Activated CD4-positive, alpha-beta T cell treated with anti-CD3 and anti-CD28 coated beads, Interleukin-2, amount 50 U/mL, for 48 hours (primary cell): ENCODE results near the gene TTC33.
"Not testable (repeated sequence)": the region's sequence is repeated elsewhere in the genome, so short reads cannot be mapped to it uniquely, and the experiment has no call there.

Experiments used
- DNase-seq, 2 experiments: peaks; one replicate each; pipeline ENCODE4 v3.0.0-alpha.2; 2020

TTC33 gene

DNA sequence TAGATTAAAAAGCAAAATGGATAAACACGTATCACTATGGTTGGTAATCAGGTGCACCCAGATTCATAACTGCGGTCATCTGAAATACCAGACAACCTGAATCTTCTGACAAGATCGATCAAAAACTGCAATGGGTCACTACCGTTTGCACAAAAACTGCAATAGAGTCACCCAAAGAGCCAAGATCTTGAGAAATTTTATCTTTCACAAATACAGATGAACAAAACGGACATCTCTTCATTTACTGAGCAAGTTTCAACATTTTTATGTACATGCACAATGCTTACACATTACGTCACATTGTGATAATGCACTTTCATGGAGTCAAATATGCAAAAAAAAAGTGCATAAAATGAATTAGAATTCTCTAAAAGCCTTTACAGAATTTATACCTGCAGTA is 23.8 kb upstream of the TTC33 start:
- no peak for DNase-seq

DNA sequence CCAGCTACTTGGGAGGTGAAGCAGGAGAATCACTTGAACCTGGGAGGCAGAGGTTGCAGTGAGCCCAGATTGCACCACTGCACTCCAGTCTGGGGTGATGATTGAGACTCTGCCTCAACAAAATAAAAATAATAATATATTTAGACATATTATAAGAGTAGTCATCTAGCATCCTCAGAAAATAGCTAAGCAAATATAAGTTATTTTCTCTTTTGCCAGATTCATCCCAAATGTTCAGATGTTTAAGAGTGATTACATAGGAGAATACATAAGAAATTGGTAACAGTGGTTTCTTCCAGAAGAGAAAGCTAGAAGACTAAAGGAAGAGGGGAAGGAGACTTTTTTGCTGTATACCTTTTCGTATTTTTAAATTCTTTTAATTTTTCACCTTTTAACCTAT is 22.4 kb upstream of the TTC33 start:
- no peak for DNase-seq

DNA sequence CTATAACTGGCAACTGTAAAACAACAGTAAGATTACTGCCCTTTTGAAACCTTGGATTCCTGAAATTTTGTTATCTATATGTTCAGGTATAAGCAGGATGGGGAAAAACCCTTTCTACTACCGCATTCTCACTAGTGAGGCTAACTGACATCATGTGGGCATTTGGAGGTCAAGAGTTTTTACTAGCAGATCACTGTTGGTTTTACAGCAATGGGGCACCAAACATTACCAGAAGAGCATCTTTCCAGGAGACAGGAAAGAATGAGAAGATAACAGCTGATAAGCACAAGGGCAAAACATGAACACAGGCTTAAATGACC is 20.9 kb upstream of the TTC33 start:
- no peak for DNase-seq

DNA sequence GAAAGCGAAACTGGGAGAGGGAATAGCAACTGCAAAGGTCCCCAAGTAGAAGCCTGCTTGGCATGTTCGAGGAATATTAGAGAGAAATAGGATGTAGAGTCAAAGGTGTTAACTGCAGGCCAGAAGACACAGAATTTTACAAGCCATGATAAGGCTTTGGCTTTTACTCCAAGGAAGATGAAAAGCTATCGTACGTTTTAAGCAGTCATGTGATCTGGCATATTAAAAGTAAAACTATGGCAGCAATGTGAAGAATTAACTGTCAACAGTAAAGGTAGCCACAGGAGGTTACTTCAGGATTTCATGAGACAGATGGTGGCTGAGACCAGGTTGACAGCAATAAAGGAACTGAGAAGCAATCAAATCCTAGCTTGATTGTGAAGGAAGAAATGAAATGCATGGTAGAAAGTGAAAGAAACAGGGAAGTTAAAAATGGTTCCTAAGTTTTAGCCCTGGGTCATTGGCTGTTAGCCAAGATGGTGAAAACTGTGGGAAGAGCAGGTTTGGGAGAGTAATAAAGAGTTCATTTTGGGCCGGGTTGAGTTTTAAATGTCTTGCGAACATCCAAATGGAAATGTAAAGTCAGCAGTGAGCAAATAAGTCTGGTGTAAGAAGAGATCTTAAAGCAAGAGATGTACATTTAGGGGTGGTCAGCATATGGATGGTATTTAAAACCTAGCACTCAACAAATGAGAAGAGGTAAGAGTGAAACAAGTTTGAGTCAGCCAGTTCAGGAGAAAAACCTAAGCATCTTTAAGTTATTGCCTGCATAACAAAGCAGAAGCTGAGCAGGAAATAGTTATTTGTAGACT is 20.3 kb upstream of the TTC33 start:
- DNase-seq, result no peak

- no peak for DNase-seq
Measured at GRCh38 chr5:40775085-40775845, 19.5 kb upstream of the TTC33 start.

DNA sequence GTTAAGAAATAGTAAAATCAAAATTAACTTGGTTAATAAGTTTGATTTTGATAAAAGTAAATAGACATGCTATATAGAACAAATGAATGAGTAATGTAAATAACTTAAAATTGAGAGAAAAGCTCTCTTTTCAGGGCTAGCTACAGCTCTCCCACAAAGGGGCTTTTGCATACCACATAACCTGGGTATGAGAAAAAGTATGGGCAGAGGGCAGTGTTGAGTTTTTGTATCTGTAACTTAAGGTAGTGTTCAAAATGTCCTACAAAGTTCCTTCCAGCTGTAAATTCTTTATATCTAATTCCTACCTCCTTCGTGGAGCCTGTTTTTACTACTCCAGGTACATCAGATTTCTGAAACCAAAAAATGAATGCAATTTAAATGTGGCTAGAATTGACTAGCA is 18.9 kb upstream of the TTC33 start:
- no peak for DNase-seq

DNA sequence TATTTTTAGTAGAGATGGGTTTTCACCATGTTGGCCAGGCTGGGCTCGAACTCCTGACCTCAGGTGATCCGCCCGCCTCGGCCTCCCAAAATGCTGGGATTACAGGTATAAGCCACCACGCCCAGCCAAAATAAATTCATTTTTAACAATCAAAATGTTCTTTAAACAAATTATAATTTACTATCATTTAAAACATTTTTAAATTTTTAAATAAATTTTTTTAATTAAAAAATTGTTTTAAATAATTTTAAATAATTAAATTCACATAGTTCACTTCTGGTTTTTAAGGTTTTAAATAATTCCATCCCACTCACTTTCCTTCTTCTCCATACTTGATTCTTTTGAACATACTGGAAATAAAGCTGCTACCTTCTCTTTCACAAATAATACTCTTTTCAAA is 15.0 kb upstream of the TTC33 start:
- no peak for DNase-seq

DNA sequence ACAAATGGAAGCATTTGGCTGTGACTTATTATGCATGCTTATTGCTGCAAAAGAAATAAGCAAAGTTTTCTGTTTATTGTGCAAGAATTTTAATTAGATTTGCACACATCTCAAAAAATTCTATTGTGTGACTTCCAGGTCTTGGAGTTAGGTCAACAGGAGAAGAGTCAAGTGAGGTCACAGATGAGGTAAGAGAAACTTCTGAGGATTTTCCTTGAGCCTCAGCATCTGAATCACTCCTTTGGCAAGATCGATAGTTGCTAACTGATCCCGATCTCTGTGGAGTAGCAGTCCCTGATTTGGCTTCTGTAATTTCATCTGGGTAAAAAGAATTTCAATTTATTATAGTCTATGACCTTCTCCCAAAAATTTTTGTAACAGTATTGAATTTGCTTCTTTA is 6.9 kb upstream of the TTC33 start:
- no peak for DNase-seq

- no peak for DNase-seq
Measured at GRCh38 chr5:40757400-40757799, 1.6 kb upstream of the TTC33 start.

- DNase-seq, result peak; percentile 66 to 75
Measured at GRCh38 chr5:40755093-40755406, 711 bp downstream of the TTC33 start.

GRCh38 chr5:40754381-40755092 is 1.2 kb downstream of the TTC33 start:
- DNase-seq, result no peak

GRCh38 chr5:40746703-40747102 is 9.1 kb downstream of the TTC33 start:
- DNase-seq, result no peak

- no peak for DNase-seq
Measured at GRCh38 chr5:40743771-40744170, 12.0 kb downstream of the TTC33 start.

DNA sequence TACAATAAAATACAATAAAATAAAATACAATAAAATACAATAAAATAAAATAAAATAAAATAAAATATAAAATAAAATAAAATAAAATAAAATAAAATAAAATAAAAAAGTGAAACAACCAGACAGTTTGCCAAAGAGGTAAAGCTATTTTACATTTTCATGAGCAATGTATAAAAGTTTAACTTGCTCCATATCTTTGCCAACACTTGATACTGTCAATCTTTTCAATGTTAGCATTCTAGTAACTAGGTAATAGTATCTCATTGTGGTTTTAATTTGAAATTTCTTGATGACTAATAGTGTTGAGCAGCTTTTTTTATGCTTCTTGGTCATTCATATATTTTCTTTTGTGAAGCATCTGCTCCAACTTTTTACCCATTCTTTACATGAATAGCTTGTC is 17.3 kb downstream of the TTC33 start:
- DNase-seq, result no peak

DNA sequence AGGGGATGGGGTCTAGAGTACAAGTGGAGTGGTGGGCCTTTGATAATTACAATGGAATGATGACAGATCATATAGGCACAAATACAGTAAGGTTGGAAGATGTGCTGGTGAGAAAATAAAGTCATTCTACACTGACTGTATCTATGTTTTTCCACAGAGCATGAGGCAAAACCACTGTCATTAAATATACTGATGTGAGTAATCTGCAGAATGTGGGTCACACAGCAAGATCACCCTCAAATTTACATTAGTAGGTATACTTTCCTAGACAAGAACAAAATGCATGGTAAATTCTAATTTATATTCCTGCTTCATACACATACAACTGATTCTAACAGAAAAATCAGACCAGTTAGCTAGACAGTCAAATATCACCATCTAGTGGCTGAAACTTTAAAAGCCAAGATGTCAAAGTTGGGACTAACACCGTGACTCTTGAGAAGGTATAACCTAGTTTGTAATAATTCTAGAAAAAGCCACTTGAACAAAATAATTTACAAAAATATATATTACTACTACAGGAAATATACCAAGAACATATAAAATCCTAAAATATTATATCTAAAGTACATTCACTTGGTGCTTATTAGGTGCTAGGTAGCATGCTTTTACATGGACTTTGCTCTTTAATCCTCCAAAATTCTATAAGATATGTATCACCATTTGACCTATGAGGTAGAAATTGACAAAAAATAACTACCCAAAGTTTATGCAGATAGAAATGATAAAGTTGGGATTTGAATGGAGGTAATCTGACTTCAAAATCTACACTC is 19.5 kb downstream of the TTC33 start:
- DNase-seq, result no peak

DNA sequence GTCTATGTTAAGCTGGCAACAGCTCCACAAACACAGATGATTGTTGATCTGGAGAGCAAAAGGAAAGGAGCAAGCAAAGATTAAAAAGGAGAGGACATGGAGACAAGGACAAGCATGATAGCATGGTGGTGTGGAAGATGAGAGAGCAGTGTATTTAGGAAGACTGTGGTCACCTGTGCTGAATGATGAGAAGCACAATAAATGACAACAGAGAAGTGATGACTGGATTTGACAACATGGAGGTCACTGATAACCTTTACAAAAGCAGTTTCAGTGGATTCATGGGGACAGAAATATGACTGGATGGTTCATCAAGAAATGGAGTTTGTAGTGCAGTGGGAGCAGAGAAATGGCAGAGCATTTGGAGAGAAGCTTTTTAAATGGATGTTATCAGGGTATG is 20.2 kb downstream of the TTC33 start:
- DNase-seq, result no peak

DNA sequence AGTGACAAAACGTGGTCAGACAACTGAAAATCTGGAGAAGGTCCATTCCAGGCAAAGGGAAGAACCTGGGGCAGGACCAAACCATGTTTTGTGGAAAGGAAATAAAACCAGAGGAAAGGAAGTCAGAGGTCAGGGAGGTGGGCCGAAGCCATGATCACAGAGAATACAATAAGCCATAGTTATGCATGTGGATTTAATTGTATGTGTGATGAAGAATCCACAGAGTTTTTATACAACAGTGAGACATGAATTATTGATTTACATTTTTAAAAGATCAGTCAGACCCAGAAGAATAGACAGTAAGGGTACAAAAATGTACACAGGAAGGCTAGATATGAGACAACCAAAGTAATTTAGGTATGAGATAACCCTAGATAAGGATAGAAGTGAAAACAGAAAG is 20.8 kb downstream of the TTC33 start:
- DNase-seq, result no peak

DNA sequence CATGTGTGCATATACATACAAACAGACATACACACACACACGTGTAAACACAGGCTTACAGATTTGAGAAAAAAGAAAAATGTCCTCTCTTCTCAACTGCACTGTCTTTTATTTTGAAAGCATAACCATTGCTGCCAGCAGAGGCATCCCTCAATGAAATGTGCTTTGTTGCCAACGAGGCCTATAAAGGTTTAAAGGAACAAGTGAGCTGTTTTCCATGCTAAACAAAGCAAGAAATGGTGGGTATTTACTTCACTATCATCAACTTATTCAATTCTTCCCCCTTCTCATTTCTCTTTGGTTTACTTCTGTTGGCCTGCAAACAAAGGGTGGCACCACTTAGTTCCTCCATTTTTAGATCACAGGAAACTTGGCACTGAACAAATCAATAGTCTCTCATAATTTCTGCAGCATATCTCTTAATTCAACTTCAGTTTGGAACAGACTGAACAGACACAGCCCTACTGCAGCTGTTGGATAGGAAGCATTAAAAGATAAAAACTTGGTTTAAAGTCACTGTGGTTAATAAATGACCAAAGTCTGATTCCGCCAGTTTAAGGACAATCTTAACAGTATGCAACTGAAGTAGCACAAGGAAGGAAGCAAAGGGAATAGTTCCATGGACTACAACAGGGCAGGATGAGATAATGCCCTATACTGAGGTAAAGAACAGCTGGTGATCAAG is 21.7 kb downstream of the TTC33 start:
- no peak for DNase-seq

DNA sequence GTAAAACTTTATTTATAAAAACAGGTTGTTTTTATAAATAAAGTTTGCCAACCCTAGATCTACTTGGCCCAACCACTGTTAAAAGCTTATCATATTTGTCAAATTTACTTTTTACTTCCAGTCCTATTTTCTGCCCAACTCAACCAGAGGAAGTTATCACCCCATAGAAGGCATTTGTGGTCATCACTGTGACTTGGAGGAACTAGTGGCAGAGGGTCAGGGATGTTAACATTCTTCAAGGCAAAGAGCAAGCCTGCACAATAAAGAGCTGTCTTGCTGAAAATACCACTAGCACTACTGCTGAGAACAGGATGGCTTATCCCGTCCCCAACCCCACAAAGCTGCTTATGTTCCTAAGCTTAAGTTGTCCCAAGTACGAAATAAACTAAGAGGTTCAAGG is 22.3 kb downstream of the TTC33 start:
- no peak for DNase-seq

GRCh38 chr5:40722497-40722911 is 33.3 kb downstream of the TTC33 start:
- DNase-seq, result not testable (repeated sequence)

DNA sequence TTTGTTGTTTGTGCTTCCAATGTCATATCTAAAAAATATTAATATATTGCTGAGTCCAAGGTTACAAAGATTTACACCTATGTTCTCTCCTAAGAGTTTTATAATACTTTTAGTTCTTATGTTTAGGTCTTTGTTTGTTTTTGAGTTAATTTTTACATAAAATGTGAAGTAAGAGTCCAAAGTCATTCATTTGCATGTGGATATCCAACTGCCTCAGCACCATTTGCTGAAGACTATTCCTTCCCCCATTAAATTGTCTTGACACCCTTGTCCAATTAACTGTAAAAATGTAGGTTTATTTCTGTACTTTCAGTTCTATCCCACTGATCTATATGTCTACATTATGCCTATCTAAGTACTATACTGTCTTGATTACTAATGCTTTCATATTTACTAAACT is 35.7 kb downstream of the TTC33 start:
- no peak for DNase-seq

- no peak for DNase-seq
Measured at GRCh38 chr5:40717281-40717680, 38.5 kb downstream of the TTC33 start.

DNA sequence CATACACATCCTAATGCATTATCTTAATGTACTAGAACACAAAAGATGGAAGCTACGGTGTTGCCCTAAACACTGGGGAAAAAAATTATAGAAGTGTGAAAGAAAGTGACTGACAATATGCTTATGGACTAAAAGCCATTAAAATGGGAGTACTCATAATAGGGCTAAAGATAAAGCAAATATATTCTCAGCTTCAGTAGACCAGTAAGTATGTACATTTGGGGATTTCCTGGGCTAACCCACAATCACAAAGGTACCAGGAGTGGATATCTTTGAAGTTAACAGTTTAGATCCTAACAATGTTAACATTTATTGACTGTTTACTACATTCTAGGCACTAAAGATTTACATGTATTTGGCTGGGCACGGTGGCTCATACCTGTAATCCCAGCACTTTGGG is 39.2 kb downstream of the TTC33 start:
- DNase-seq, result no peak
